Natural killer cell treated with Interleukin-12 subunit alpha and Interleukin-12 subunit beta and Interleukin-15 and Interleukin-18, amount 100 ng/mL, for 72 hours (primary cell): ENCODE data around the gene STK32C. TPM values are rescaled to one million over a fixed set of nuclear protein-coding genes. Genes with fewer than 3 reads are reported as not detected.

Experiments
- ATAC-seq, 2 donors: fragments of 150-1000 bp; cut with Tn5 transposase in 1 of 2; sonication (Bioruptor Pico), chemical (Tn5 transposase) in 1 of 2; 2 replicates each; pipeline ENCODE4 v1.10.0; 2021
- DNase-seq: peaks from one replicate; pipeline ENCODE4 v3.0.0; 2022; ENCODE audit warnings: low spot score
- H3K27ac Mint-ChIP-seq, 2 donors: 1 replicate in 1 of 2; 2 replicates in 1 of 2; pipeline ENCODE4 v1.8.0; 2022; ENCODE audit warnings: mixed read lengths in 2 of 2, mild to moderate bottlenecking in 1 of 2, moderate library complexity in 1 of 2
- H3K27me3 Mint-ChIP-seq, 2 donors: 1 replicate in 1 of 2; 2 replicates in 1 of 2; pipeline ENCODE4 v1.8.0; 2022; ENCODE audit warnings: mixed read lengths in 2 of 2
- H3K36me3 Mint-ChIP-seq: one replicate; pipeline ENCODE4 v1.8.0; 2022; ENCODE audit warnings: mixed read lengths
- H3K4me1 Mint-ChIP-seq, 2 donors: 1 replicate in 1 of 2; 2 replicates in 1 of 2; pipeline ENCODE4 v1.8.0; 2022; ENCODE audit warnings: low read depth in 2 of 2, mixed read lengths in 2 of 2, mild to moderate bottlenecking in 1 of 2
- H3K4me3 Mint-ChIP-seq: one replicate; pipeline ENCODE4 v1.8.0; 2022; ENCODE audit warnings: mixed read lengths
- H3K9me3 Mint-ChIP-seq: 2 replicates; pipeline ENCODE4 v1.8.0; 2022; ENCODE audit warnings: mixed read lengths
- total RNA-seq, 2 donors: library from RNA; stranded (reverse); gene quantifications; one replicate each; pipeline ENCODE4 v1.2.3, GENCODE V29; 2022

STK32C gene
- total RNA-seq, 2 donors from 2014 or later: 29.2 to 34.6 TPM

- no peak for DNase-seq
- Mint-ChIP-seq H3K4me3 (no peak overlapping the region), H3K36me3 (peaks cover 7% of the 10 kb centered on the region), H3K27ac (peak overlapping the region in 1 of 2 donors; percentile 94), H3K27me3 (no peaks in the 10 kb centered on the region), H3K9me3 (no peaks in the 10 kb centered on the region), H3K4me1 (peaks cover 45 to 57% of the 10 kb centered on the region in 2 donors)
- ATAC-seq: no peak
These were observed 27.0 kb upstream of the STK32C start for GRCh38 chr10:132334631-132335188.

GRCh38 chr10:132333386-132333785 lies 25.6 kb upstream of the STK32C start:
- no peaks in the 10 kb centered on the region for H3K27me3 Mint-ChIP-seq
- H3K27ac Mint-ChIP-seq: peak overlapping the region; percentile 84 to 88
- peaks cover 8% of the 10 kb centered on the region for H3K36me3 Mint-ChIP-seq
- H3K9me3 Mint-ChIP-seq: no peaks in the 10 kb centered on the region
- DNase-seq: no peak
- peaks cover 55 to 69% of the 10 kb centered on the region in 2 donors for H3K4me1 Mint-ChIP-seq
- H3K4me3 Mint-ChIP-seq: peak overlapping the region; percentile 97
- no peak for ATAC-seq

GRCh38 chr10:132332433-132332754 lies 24.6 kb upstream of the STK32C start:
- H3K36me3 Mint-ChIP-seq: peaks cover 8% of the 10 kb centered on the region
- no peaks in the 10 kb centered on the region for H3K9me3 Mint-ChIP-seq
- H3K27ac Mint-ChIP-seq: peak overlapping the region; percentile 84 to 88
- ATAC-seq (peak; percentile 31 to 37), DNase-seq (no peak)
- H3K4me1 Mint-ChIP-seq: peaks cover 56 to 75% of the 10 kb centered on the region in 2 donors
- peak overlapping the region; percentile 97 for H3K4me3 Mint-ChIP-seq
- H3K27me3 Mint-ChIP-seq: no peaks in the 10 kb centered on the region

- peaks cover 8% of the 10 kb centered on the region for H3K36me3 Mint-ChIP-seq
- peaks cover 55 to 75% of the 10 kb centered on the region in 2 donors for H3K4me1 Mint-ChIP-seq
- DNase-seq: peak; percentile 99
- peak within 1 kb of the TSS; percentile 84 to 88 for H3K27ac Mint-ChIP-seq
- H3K27me3 Mint-ChIP-seq: no peaks in the 10 kb centered on the region
- H3K4me3 Mint-ChIP-seq: peak within 1 kb of the TSS; percentile 97
- peak; percentile 88 to 91 for ATAC-seq
- no peaks in the 10 kb centered on the region for H3K9me3 Mint-ChIP-seq
These were observed 24.1 kb upstream of the STK32C start, which contains the start of gene LRRC27 for GRCh38 chr10:132331601-132332432. TSS of gene LRRC27 (plus strand) at chr10:132332193. CDS start at chr10:132333525, 1,332 bp downstream.

- H3K4me1 Mint-ChIP-seq: peaks cover 44 to 68% of the 10 kb centered on the region in 2 donors
- H3K9me3 Mint-ChIP-seq: no peaks in the 10 kb centered on the region
- no peaks in the 10 kb centered on the region for H3K27me3 Mint-ChIP-seq
- H3K4me3 Mint-ChIP-seq: peak overlapping the region; percentile 97
- ATAC-seq (no peak), DNase-seq (no peak)
- H3K27ac Mint-ChIP-seq: peak overlapping the region; percentile 84 to 88
- peaks cover 8% of the 10 kb centered on the region for H3K36me3 Mint-ChIP-seq
These were observed 22.7 kb upstream of the STK32C start for GRCh38 chr10:132330486-132330833.

- peaks cover 45 to 69% of the 10 kb centered on the region in 2 donors for H3K4me1 Mint-ChIP-seq
- no peaks in the 10 kb centered on the region for H3K27me3 Mint-ChIP-seq
- no peaks in the 10 kb centered on the region for H3K9me3 Mint-ChIP-seq
- ATAC-seq (no peak), DNase-seq (no peak)
- peaks cover 11% of the 10 kb centered on the region for H3K36me3 Mint-ChIP-seq
- peak overlapping the region; percentile 97 for H3K4me3 Mint-ChIP-seq
- H3K27ac Mint-ChIP-seq: peak overlapping the region; percentile 84 to 88
These were observed 22.1 kb upstream of the STK32C start for GRCh38 chr10:132329565-132330485.

GRCh38 chr10:132328738-132329137 lies 21.0 kb upstream of the STK32C start:
- H3K4me1 Mint-ChIP-seq: peaks cover 48 to 74% of the 10 kb centered on the region in 2 donors
- ATAC-seq (no peak), DNase-seq (no peak)
- no peaks in the 10 kb centered on the region for H3K9me3 Mint-ChIP-seq
- H3K4me3 Mint-ChIP-seq: peak overlapping the region; percentile 97
- peak overlapping the region; percentile 84 to 88 for H3K27ac Mint-ChIP-seq
- no peaks in the 10 kb centered on the region for H3K27me3 Mint-ChIP-seq
- peaks cover 16% of the 10 kb centered on the region for H3K36me3 Mint-ChIP-seq

- Mint-ChIP-seq H3K4me1 (peaks cover 52 to 75% of the 10 kb centered on the region in 2 donors), H3K36me3 (peaks cover 16% of the 10 kb centered on the region), H3K4me3 (peak overlapping the region; percentile 97), H3K27ac (peak overlapping the region; percentile 84 to 88), H3K9me3 (no peaks in the 10 kb centered on the region), H3K27me3 (no peaks in the 10 kb centered on the region)
- ATAC-seq: no peak
- DNase-seq: no peak
These were observed 20.4 kb upstream of the STK32C start for GRCh38 chr10:132328106-132328505.

- Mint-ChIP-seq H3K4me3 (no peak overlapping the region), H3K36me3 (peaks cover 16% of the 10 kb centered on the region), H3K9me3 (no peaks in the 10 kb centered on the region), H3K27me3 (no peaks in the 10 kb centered on the region), H3K27ac (peak overlapping the region; percentile 52 to 60), H3K4me1 (peaks cover 52 to 70% of the 10 kb centered on the region in 2 donors)
- DNase-seq: no peak
- ATAC-seq: no peak
These were observed 19.2 kb upstream of the STK32C start for GRCh38 chr10:132326925-132327324.

GRCh38 chr10:132326344-132326889 lies 18.7 kb upstream of the STK32C start:
- Mint-ChIP-seq H3K9me3 (no peaks in the 10 kb centered on the region), H3K4me3 (no peak overlapping the region), H3K36me3 (peaks cover 16% of the 10 kb centered on the region), H3K4me1 (peaks cover 50 to 65% of the 10 kb centered on the region in 2 donors), H3K27ac (peak overlapping the region; percentile 52 to 60), H3K27me3 (no peaks in the 10 kb centered on the region)
- ATAC-seq: no peak
- no peak for DNase-seq

GRCh38 chr10:132324186-132324585 lies 16.4 kb upstream of the STK32C start:
- ATAC-seq (no peak), DNase-seq (no peak)
- Mint-ChIP-seq H3K36me3 (peaks cover 8% of the 10 kb centered on the region), H3K9me3 (no peaks in the 10 kb centered on the region), H3K4me1 (peaks cover 50 to 67% of the 10 kb centered on the region in 2 donors), H3K27ac (peak overlapping the region; percentile 7 to 21), H3K4me3 (no peak overlapping the region), H3K27me3 (no peaks in the 10 kb centered on the region)

- Mint-ChIP-seq H3K36me3 (peaks cover 8% of the 10 kb centered on the region), H3K4me3 (peak overlapping the region; percentile 36), H3K9me3 (no peaks in the 10 kb centered on the region), H3K27me3 (no peaks in the 10 kb centered on the region), H3K27ac (peak overlapping the region; percentile 49 to 65), H3K4me1 (peaks cover 40 to 53% of the 10 kb centered on the region in 2 donors)
- ATAC-seq: peak in 1 of 2 donors; percentile 31
- DNase-seq: no peak
These were observed 14.9 kb upstream of the STK32C start for GRCh38 chr10:132322586-132323048.

- no peaks in the 10 kb centered on the region for H3K27me3 Mint-ChIP-seq
- H3K36me3 Mint-ChIP-seq: peaks cover 8% of the 10 kb centered on the region
- no peak overlapping the region for H3K27ac Mint-ChIP-seq
- DNase-seq: no peak
- H3K9me3 Mint-ChIP-seq: no peaks in the 10 kb centered on the region
- ATAC-seq: no peak
- peaks cover 35 to 44% of the 10 kb centered on the region in 2 donors for H3K4me1 Mint-ChIP-seq
- H3K4me3 Mint-ChIP-seq: no peak overlapping the region
These were observed 14.0 kb upstream of the STK32C start for GRCh38 chr10:132321726-132322125.
